MCF 10A (cell line): Measurements from ENCODE around the gene HLCS. TPM values are rescaled to one million over a fixed set of nuclear protein-coding genes. Genes with fewer than 3 reads are reported as not detected.

Source experiments
- BruUV-seq: library from RNA; stranded (reverse); fragments of 400-500 nt; replicated peaks from 2 replicates; lab custom pipeline; 2021; lab: Mats Ljungman, UMichigan
- CTCF ChIA-PET: fragments of 300-600 bp; sonication (Branson Sonifier 250); formaldehyde crosslinking; extraction: SDS; loops from one replicate; lab custom pipeline; 2021; ENCODE audit warnings: antibody characterized with exemption, inconsistent platforms; lab: Yijun Ruan, JAX
- POLR2A ChIA-PET: fragments of 300-600, 350-650 bp; sonication (Branson Sonifier 250); formaldehyde crosslinking; extraction: SDS; loops from one replicate; lab custom pipeline; 2020; ENCODE audit warnings: antibody characterized with exemption, inconsistent platforms; lab: Yijun Ruan, JAX
- DNase-seq: peaks from one replicate; pipeline ENCODE4 v3.0.0-alpha.2; 2018; ENCODE audit not compliant: unreplicated experiment
- H3K27ac Mint-ChIP-seq: one replicate; pipeline ENCODE4 v1.8.0; 2022; ENCODE audit warnings: mild to moderate bottlenecking, low read depth, mixed read lengths; ENCODE audit not compliant: unreplicated experiment
- H3K27me3 Mint-ChIP-seq: one replicate; pipeline ENCODE4 v1.8.0; 2022; ENCODE audit warnings: mixed read lengths; ENCODE audit not compliant: insufficient read depth, unreplicated experiment
- H3K36me3 Mint-ChIP-seq: one replicate; pipeline ENCODE4 v1.8.0; 2022; ENCODE audit warnings: mild to moderate bottlenecking, moderate library complexity, mixed read lengths; ENCODE audit not compliant: insufficient read depth, unreplicated experiment
- H3K4me1 Mint-ChIP-seq: one replicate; pipeline ENCODE4 v1.8.0; 2022; ENCODE audit warnings: mixed read lengths; ENCODE audit not compliant: insufficient read depth, unreplicated experiment
- H3K4me3 Mint-ChIP-seq: one replicate; pipeline ENCODE4 v1.8.0; 2022; ENCODE audit warnings: mild to moderate bottlenecking, moderate library complexity, mixed read lengths; ENCODE audit not compliant: unreplicated experiment
- H3K9me3 Mint-ChIP-seq: one replicate; pipeline ENCODE4 v1.8.0; 2022; ENCODE audit warnings: mixed read lengths; ENCODE audit not compliant: unreplicated experiment
- intact Hi-C: fragments of 100-400 bp; cut with micrococcal nuclease; formaldehyde crosslinking; loops from 2 replicates; pipeline ENCODE4 v1.14.1; 2022
- total RNA-seq: library from RNA; stranded (reverse); gene quantifications from 2 replicates; pipeline ENCODE4 v1.2.3, GENCODE V29; 2022
- TF ChIP-seq, protein P1 (sequence below): fragments of 200-600 bp; IDR thresholded peaks from one replicate; pipeline ENCODE4 v1.8.0; 2022; ENCODE audit warnings: antibody characterized with exemption, mild to moderate bottlenecking; ENCODE audit not compliant: unreplicated experiment

HLCS gene
- total RNA-seq, 1 experiment from 2014 or later: 46.1 TPM

DNA sequence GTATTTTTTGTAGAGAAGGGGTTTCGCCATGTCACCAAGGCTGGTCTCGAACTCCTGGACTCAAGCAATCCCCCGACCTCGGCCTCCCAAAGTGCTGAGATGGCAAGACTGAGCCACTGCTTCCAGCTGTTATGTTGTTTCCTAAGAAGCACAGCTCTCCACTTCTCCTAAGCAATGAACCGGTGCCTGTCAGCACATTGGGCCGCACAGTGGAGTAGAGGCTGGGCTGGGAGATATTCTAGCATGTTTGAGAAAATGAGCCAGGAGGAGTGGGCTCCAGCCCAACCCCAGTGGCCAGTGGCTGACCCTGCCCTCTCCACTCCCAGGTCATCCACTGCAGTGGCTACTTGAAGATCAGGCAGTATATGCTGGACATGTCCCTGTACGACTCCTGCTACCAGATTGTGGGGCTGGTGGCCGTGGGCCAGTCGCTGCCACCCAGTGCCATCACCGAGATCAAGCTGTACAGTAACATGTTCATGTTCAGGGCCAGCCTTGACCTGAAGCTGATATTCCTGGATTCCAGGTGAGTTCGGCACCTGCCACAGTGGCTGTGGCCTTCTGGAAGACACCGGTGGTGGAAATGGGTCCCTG is 240.6 kb downstream of the HLCS start:
- TF ChIP-seq, protein P1, sequence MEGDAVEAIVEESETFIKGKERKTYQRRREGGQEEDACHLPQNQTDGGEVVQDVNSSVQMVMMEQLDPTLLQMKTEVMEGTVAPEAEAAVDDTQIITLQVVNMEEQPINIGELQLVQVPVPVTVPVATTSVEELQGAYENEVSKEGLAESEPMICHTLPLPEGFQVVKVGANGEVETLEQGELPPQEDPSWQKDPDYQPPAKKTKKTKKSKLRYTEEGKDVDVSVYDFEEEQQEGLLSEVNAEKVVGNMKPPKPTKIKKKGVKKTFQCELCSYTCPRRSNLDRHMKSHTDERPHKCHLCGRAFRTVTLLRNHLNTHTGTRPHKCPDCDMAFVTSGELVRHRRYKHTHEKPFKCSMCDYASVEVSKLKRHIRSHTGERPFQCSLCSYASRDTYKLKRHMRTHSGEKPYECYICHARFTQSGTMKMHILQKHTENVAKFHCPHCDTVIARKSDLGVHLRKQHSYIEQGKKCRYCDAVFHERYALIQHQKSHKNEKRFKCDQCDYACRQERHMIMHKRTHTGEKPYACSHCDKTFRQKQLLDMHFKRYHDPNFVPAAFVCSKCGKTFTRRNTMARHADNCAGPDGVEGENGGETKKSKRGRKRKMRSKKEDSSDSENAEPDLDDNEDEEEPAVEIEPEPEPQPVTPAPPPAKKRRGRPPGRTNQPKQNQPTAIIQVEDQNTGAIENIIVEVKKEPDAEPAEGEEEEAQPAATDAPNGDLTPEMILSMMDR: no peak
- H3K27ac Mint-ChIP-seq: no peak overlapping the region
- peaks cover 4% of the 10 kb centered on the region for H3K36me3 Mint-ChIP-seq
- H3K4me1 Mint-ChIP-seq: no peaks in the 10 kb centered on the region
- no TSS peak for BruUV-seq
- no peaks in the 10 kb centered on the region for H3K27me3 Mint-ChIP-seq
- intact Hi-C loops: no loop called here
- no peak for DNase-seq
- H3K4me3 Mint-ChIP-seq: no peak overlapping the region
- POLR2A ChIA-PET: interaction anchor here (0.7 kb wide), 1 partner anchor 10 kb away, joined by 3 read pairs; no protein-coding TSS in a partner anchor
- H3K9me3 Mint-ChIP-seq: no peaks in the 10 kb centered on the region
- CTCF ChIA-PET: no interaction called here

DNA sequence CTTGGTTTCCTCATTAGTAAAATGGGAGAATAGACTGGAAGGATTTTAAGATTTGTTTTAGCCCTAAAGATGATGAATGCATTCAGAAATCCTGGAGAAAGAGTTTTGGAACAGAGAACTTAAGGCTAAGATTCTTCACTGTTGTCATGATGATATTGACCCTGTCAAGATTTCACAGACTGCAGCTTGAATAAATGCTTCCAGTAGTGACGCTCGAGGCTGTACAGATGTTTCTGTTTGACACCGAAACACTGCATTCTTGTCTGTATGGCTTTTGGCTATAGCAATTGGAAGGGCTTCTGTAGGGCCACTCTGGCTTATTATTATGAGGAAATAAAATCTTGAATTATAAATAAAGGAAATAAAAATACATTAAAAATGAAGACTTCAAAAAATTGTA is 241.8 kb downstream of the HLCS start:
- no peak overlapping the region for H3K27ac Mint-ChIP-seq
- no peak for DNase-seq
- POLR2A ChIA-PET: interaction anchor here (1.2 kb wide), 2 partner anchors 9 to 12 kb away, joined by 3 read pairs; no protein-coding TSS in a partner anchor
- intact Hi-C loops: no loop called here
- H3K36me3 Mint-ChIP-seq: peaks cover 9% of the 10 kb centered on the region
- no peaks in the 10 kb centered on the region for H3K9me3 Mint-ChIP-seq
- BruUV-seq: no TSS peak
- CTCF ChIA-PET: no interaction called here
- H3K27me3 Mint-ChIP-seq: no peaks in the 10 kb centered on the region
- TF ChIP-seq, protein P1: no peak
- H3K4me1 Mint-ChIP-seq: peaks cover 3% of the 10 kb centered on the region
- no peak overlapping the region for H3K4me3 Mint-ChIP-seq

DNA sequence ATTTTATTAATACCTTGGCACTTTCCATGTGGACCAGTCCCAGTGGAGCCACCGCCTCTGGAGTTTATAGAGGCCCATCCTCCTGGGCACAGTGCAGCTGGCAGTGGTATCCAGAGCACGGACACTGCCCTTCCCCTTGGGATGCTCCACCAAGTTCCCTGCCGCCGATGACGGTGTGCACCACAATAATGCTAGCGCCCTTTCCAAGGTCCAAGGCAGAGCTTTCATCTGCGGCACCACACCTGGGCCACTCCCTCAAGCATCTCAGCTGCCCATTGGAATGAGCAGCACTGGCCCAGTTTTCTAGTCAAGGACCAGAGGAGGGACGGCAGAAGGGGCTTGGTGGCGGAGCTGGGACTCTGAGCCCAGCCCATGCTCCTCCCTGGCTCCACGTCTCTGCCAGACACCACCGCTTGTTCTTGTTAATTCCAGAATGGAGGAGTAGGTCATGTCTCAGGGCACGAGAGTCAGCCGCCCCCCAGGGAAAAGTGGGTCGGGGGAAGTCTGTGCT is 243.0 kb downstream of the HLCS start:
- ChIA-PET POLR2A (no interaction called here), CTCF (no interaction called here)
- H3K9me3 Mint-ChIP-seq: no peaks in the 10 kb centered on the region
- no TSS peak for BruUV-seq
- H3K36me3 Mint-ChIP-seq: peaks cover 17% of the 10 kb centered on the region
- intact Hi-C loops: no loop called here
- H3K4me3 Mint-ChIP-seq: no peak overlapping the region
- H3K27ac Mint-ChIP-seq: no peak overlapping the region
- TF ChIP-seq, protein P1: no peak
- no peak for DNase-seq
- no peaks in the 10 kb centered on the region for H3K27me3 Mint-ChIP-seq
- H3K4me1 Mint-ChIP-seq: peaks cover 12% of the 10 kb centered on the region

DNA sequence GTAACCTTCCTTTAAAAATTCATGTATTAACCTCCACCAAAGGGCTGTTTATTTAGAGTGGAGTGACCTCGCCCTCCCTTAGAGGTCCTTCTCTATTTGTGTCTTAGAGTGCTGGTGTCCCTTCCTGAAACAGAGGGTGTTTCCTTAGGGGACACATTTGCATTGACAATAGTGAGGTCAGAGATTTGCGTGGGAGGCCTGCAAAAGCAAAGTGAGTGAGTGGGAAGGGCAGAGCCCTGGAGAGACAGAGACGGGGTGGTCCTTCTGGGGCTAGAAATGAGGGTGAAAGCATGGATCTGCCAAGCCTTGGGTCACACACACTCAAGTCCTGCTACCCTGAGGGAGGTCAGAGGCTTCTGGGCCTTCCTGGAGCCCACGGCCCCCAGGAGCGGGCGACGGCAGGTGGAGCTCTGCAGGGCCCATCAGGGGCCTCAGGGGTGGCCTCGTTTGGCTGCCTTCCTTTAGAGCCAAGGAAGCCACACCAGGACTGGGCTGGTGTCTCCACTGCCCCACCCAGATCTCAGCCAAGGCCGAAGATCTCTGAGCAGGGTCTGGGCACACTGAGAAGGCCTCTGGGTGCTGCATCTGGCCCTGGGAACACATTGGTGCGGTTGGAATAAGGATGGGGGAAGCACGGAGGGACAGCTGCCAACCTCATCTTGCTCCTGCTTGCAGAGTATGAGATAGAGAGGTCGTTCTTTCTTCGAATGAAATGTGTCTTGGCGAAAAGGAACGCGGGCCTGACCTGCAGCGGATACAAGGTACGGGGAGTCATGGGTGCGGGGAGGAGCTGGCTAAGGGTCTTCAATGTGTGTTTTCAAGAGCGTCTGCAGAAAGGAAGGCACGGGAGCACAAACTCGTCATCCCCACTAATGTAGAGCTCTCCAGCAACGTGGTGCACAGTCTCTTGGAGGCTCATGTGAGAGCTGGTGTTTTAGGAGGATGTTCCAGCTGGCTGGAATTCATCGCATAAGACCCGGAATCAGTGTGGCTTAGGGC is 243.8 kb downstream of the HLCS start:
- ChIA-PET POLR2A (no interaction called here), CTCF (no interaction called here)
- Mint-ChIP-seq H3K9me3 (no peaks in the 10 kb centered on the region), H3K4me1 (peaks cover 12% of the 10 kb centered on the region), H3K4me3 (no peak overlapping the region), H3K36me3 (peaks cover 17% of the 10 kb centered on the region), H3K27ac (no peak overlapping the region), H3K27me3 (no peaks in the 10 kb centered on the region)
- DNase-seq: no peak
- BruUV-seq: no TSS peak
- TF ChIP-seq, protein P1: no peak
- intact Hi-C loops: no loop called here
